GM23338 (cell line): ENCODE results near the gene TRMT44. TPM values are rescaled to one million over a fixed set of nuclear protein-coding genes. Genes with fewer than 3 reads are reported as not detected.

ENCODE experiments used
- ATAC-seq: fragments of 200-7000 bp; cut with Tn5 transposase; 3 replicates; pipeline ENCODE4 v1.9.1; 2020
- DNase-seq: peaks from one replicate; pipeline ENCODE4 v3.0.0-alpha.2; 2015; ENCODE audit warnings: low spot score
- H2AFZ ChIP-seq: fragments of 200-600 bp; sonication (generic); 2 replicates; pipeline ENCODE4 v1.8.0; 2016; ENCODE audit warnings: antibody characterized with exemption, mild to moderate bottlenecking, moderate library complexity
- H3F3A ChIP-seq: fragments of 200-600 bp; sonication (generic); replicated peaks from 2 replicates; pipeline ENCODE4 v1.8.0; 2017; ENCODE audit warnings: antibody characterized with exemption, mixed run types, low read depth
- H3K27ac ChIP-seq: fragments of 200-600 bp; sonication (generic); 2 replicates; pipeline ENCODE4 v1.6.1; 2016; ENCODE audit warnings: low read depth
- H3K27me3 ChIP-seq: fragments of 200-600 bp; sonication (generic); 2 replicates; pipeline ENCODE4 v1.8.0; 2016; ENCODE audit warnings: mild to moderate bottlenecking, mixed run types, moderate library complexity; ENCODE audit not compliant: insufficient read depth
- H3K36me3 ChIP-seq: fragments of 200-600 bp; sonication (generic); 2 replicates; pipeline ENCODE4 v1.8.0; 2016; ENCODE audit warnings: mild to moderate bottlenecking; ENCODE audit not compliant: insufficient read depth
- H3K4me1 ChIP-seq: fragments of 200-600 bp; sonication (generic); 2 replicates; pipeline ENCODE4 v1.8.0; 2016; ENCODE audit warnings: mild to moderate bottlenecking, moderate library complexity; ENCODE audit not compliant: insufficient read depth
- H3K4me2 ChIP-seq: fragments of 200-600 bp; sonication (generic); 2 replicates; pipeline ENCODE4 v1.7.1; 2017; ENCODE audit warnings: mixed run types
- H3K4me3 ChIP-seq: fragments of 200-600 bp; sonication (generic); 2 replicates; pipeline ENCODE4 v1.6.1; 2016; ENCODE audit warnings: mixed run types
- H3K79me2 ChIP-seq: fragments of 200-600 bp; sonication (generic); replicated peaks from 2 replicates; pipeline ENCODE4 v1.8.0; 2017; ENCODE audit warnings: mild to moderate bottlenecking; ENCODE audit not compliant: insufficient read depth
- H3K9me2 ChIP-seq: fragments of 200-600 bp; sonication (generic); 2 replicates; pipeline ENCODE4 v1.8.0; 2017; ENCODE audit not compliant: insufficient read depth
- H4K20me1 ChIP-seq: fragments of 200-600 bp; sonication (generic); replicated peaks from 2 replicates; pipeline ENCODE4 v1.8.0; 2017; ENCODE audit warnings: mild to moderate bottlenecking; ENCODE audit not compliant: insufficient read depth
- H3K27ac Mint-ChIP-seq: 2 replicates; pipeline ENCODE4 v1.8.0; 2020; ENCODE audit warnings: inconsistent platforms, mild to moderate bottlenecking, moderate library complexity, mixed read lengths
- H3K27me3 Mint-ChIP-seq: 3 replicates; pipeline ENCODE4 v1.8.0; 2022; ENCODE audit warnings: low read depth, mild to moderate bottlenecking, moderate library complexity, mixed read lengths, inconsistent platforms; ENCODE audit not compliant: insufficient read depth, poor library complexity
- H3K36me3 Mint-ChIP-seq: 3 replicates; pipeline ENCODE4 v1.8.0; 2021; ENCODE audit warnings: low read depth, mild to moderate bottlenecking, inconsistent platforms, moderate library complexity, mixed read lengths
- H3K4me1 Mint-ChIP-seq: 3 replicates; pipeline ENCODE4 v1.8.0; 2020; ENCODE audit warnings: mild to moderate bottlenecking, inconsistent platforms, mixed read lengths
- H3K4me3 Mint-ChIP-seq: 3 replicates; pipeline ENCODE4 v1.8.0; 2021; ENCODE audit warnings: moderate library complexity, mild to moderate bottlenecking, inconsistent platforms, mixed read lengths
- H3K9me3 Mint-ChIP-seq: 3 replicates; pipeline ENCODE4 v1.8.0; 2020; ENCODE audit warnings: moderate library complexity, mild to moderate bottlenecking, inconsistent platforms, mixed read lengths
- ETS1 ChIP-seq: IDR thresholded peaks from 2 replicates; pipeline ENCODE4 v1.6.1; 2016; ENCODE audit warnings: antibody characterized with exemption
- NANOG ChIP-seq: IDR thresholded peaks from 2 replicates; pipeline ENCODE4 v1.6.1; 2016; ENCODE audit warnings: antibody characterized with exemption, borderline replicate concordance
- REST ChIP-seq: IDR thresholded peaks from one replicate; pipeline ENCODE4 v1.6.1; 2018; ENCODE audit warnings: antibody characterized with exemption; ENCODE audit not compliant: unreplicated experiment
- STAT1 ChIP-seq: IDR thresholded peaks from one replicate; pipeline ENCODE4 v1.6.1; 2016; ENCODE audit warnings: antibody characterized with exemption; ENCODE audit not compliant: unreplicated experiment
- ZNF331 ChIP-seq: fragments of 250-450 bp; sonication (Bioruptor Pico); IDR thresholded peaks from 2 replicates; pipeline ENCODE4 v1.5.0; 2020; ENCODE audit warnings: low read depth, mild to moderate bottlenecking, moderate library complexity
- polyA plus RNA-seq: library from polyadenylated mRNA; unstranded; fragments of >200 nt; fragmentation: Nextera tagmentation; extraction: Ambion mirVana; gene quantifications from 2 replicates; pipeline ENCODE4 v1.2.1, GENCODE V29; 2016
- total RNA-seq: library from RNA; depleted of rRNA; stranded (reverse); fragments of >200 nt; shearing (Covaris generic); gene quantifications from 2 replicates; pipeline ENCODE4 v1.2.3, GENCODE V29; 2014
- TF ChIP-seq, protein P1 (sequence below): fragments of 250-450 bp; sonication (Bioruptor Pico); IDR thresholded peaks from 2 replicates; pipeline ENCODE4 v1.5.0; 2020; ENCODE audit warnings: mild to moderate bottlenecking, moderate library complexity

Gene TRMT44
- total and polyA plus RNA-seq, 2 experiments from 2014 or later: 10.3 to 49.8 TPM

DNA sequence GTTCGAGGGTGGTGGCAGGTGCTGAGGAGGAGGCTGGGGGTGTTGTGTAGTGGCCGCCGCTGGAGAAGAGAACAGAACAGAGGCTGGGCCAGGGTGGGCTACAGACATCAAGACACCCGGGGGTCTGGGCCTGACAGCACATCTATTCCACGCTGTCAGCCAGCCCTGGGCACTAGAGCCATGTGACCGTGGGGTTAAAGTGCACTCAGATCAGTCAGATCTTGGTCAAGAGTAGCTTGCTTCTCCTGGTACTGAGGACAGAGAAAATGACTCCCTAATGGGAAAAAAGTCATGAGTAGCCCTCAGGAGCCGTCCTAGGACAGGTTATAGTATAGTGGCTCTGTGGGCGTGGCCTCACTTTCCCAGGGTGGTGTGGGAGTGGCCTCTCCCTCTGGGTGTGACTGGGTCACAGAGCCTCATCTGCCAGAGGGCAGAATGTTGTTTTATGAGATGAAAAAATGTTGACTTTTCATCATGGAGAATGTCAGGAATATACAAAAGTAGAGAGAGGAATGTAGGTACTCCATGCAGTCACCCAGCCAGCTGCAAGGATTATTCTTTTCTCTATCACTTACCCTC, 19.4 kb downstream of the TRMT44 start (continued):
- no peak for TF ChIP-seq REST
- no peak for TF ChIP-seq STAT1
- no peak for TF ChIP-seq NANOG

DNA sequence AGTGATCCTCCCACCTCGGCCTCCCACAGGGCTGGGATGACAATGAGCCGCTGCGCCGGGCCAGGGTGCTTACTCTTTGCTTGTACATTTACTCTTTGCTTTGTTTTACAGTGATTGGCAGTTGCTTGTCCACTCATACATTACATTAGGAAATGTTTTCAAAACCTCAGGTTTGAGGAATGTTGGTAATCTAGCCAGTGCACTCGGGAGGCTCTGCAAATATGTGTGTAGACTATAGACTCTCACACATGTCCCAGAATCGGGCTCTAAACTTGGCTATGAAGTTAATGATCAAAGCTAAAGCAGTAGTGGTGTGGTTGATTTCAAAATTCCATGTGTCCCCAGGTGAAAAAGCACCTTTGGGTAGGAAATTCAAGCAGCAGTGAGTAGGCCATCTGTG, 20.5 kb downstream of the TRMT44 start:
- ATAC-seq: no peak

More for the DNA sequence above, 20.5 kb downstream of the TRMT44 start:
- H3K4me3 Mint-ChIP-seq: no peak overlapping the region
- Histone ChIP-seq H3K79me2 (no peaks in the 10 kb centered on the region), H3K27ac (no peak overlapping the region), H4K20me1 (peaks cover 9% of the 10 kb centered on the region), H3K9me2 (no peaks in the 10 kb centered on the region), H3F3A (no peaks in the 10 kb centered on the region), H3K4me1 (no peaks in the 10 kb centered on the region), H3K4me2 (no peak overlapping the region), H2AFZ (no peak overlapping the region), H3K4me3 (no peak overlapping the region), H3K36me3 (peaks cover 9% of the 10 kb centered on the region; the same call in 1 of the 2 replicates), H3K27me3 (no peaks in the 10 kb centered on the region)
- H3K9me3 Mint-ChIP-seq: no peaks in the 10 kb centered on the region
- no peak overlapping the region for H3K27ac Mint-ChIP-seq
- peaks cover 6% of the 10 kb centered on the region for H3K27me3 Mint-ChIP-seq
- H3K36me3 Mint-ChIP-seq: peaks cover 35% of the 10 kb centered on the region
- TF ChIP-seq, protein P1, sequence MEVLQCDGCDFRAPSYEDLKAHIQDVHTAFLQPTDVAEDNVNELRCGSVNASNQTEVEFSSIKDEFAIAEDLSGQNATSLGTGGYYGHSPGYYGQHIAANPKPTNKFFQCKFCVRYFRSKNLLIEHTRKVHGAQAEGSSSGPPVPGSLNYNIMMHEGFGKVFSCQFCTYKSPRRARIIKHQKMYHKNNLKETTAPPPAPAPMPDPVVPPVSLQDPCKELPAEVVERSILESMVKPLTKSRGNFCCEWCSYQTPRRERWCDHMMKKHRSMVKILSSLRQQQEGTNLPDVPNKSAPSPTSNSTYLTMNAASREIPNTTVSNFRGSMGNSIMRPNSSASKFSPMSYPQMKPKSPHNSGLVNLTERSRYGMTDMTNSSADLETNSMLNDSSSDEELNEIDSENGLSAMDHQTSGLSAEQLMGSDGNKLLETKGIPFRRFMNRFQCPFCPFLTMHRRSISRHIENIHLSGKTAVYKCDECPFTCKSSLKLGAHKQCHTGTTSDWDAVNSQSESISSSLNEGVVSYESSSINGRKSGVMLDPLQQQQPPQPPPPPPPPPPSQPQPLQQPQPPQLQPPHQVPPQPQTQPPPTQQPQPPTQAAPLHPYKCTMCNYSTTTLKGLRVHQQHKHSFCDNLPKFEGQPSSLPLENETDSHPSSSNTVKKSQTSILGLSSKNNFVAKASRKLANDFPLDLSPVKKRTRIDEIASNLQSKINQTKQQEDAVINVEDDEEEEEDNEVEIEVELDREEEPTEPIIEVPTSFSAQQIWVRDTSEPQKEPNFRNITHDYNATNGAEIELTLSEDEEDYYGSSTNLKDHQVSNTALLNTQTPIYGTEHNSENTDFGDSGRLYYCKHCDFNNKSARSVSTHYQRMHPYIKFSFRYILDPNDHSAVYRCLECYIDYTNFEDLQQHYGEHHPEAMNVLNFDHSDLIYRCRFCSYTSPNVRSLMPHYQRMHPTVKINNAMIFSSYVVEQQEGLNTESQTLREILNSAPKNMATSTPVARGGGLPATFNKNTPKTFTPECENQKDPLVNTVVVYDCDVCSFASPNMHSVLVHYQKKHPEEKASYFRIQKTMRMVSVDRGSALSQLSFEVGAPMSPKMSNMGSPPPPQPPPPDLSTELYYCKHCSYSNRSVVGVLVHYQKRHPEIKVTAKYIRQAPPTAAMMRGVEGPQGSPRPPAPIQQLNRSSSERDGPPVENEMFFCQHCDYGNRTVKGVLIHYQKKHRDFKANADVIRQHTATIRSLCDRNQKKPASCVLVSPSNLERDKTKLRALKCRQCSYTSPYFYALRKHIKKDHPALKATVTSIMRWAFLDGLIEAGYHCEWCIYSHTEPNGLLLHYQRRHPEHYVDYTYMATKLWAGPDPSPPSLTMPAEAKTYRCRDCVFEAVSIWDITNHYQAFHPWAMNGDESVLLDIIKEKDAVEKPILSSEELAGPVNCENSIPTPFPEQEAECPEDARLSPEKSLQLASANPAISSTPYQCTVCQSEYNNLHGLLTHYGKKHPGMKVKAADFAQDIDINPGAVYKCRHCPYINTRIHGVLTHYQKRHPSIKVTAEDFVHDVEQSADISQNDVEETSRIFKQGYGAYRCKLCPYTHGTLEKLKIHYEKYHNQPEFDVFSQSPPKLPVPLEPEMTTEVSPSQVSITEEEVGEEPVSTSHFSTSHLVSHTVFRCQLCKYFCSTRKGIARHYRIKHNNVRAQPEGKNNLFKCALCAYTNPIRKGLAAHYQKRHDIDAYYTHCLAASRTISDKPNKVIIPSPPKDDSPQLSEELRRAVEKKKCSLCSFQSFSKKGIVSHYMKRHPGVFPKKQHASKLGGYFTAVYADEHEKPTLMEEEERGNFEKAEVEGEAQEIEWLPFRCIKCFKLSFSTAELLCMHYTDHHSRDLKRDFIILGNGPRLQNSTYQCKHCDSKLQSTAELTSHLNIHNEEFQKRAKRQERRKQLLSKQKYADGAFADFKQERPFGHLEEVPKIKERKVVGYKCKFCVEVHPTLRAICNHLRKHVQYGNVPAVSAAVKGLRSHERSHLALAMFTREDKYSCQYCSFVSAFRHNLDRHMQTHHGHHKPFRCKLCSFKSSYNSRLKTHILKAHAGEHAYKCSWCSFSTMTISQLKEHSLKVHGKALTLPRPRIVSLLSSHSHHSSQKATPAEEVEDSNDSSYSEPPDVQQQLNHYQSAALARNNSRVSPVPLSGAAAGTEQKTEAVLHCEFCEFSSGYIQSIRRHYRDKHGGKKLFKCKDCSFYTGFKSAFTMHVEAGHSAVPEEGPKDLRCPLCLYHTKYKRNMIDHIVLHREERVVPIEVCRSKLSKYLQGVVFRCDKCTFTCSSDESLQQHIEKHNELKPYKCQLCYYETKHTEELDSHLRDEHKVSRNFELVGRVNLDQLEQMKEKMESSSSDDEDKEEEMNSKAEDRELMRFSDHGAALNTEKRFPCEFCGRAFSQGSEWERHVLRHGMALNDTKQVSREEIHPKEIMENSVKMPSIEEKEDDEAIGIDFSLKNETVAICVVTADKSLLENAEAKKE (CRISPR knock-in tag): no peak
- TF ChIP-seq REST (no peak), NANOG (no peak), ZNF331 (CRISPR knock-in tag) (no peak), ETS1 (no peak)
- peaks cover 8% of the 10 kb centered on the region for H3K4me1 Mint-ChIP-seq
- DNase-seq: no peak
